ENCODE data around the gene CIB4.

GRCh38 chr2:26632624-26633185, 8.5 kb downstream of the CIB4 start:
- TF ChIP-seq ZNF446 (CRISPR knock-in tag; IDR thresholded peaks at IDR 0.05) (no peak), MTA3 (CRISPR knock-in tag; IDR thresholded peaks at IDR 0.05) (no peak), ZNF766 (CRISPR knock-in tag; IDR thresholded peaks at IDR 0.05; ENCODE audit: borderline replicate concordance) (no peak), PPARG (CRISPR knock-in tag; conservative IDR thresholded peaks at IDR 0.05) (no peak), CTCF (CRISPR knock-in tag; IDR thresholded peaks at IDR 0.05) (no peak), ZNF281 (CRISPR knock-in tag; IDR thresholded peaks at IDR 0.05; ENCODE audit: borderline replicate concordance) (no peak), ATF5 (CRISPR knock-in tag; IDR thresholded peaks at IDR 0.05; ENCODE audit: low read depth) (no peak)

Measured in HepG2 (cell line).